SK-N-SH treated with all-trans-retinoic acid at 6 μM for 48 hours (cell line): Measurements from ENCODE around the gene TNFRSF21.

Source experiments
- ARNTL ChIP-seq: fragments of 450-650 bp; formaldehyde crosslinking; IDR thresholded peaks from 2 replicates; pipeline ENCODE4 v1.5.0; 2020; ENCODE audit warnings: low read depth, mild to moderate bottlenecking, moderate library complexity, borderline replicate concordance
- ISL1 ChIP-seq: fragments of 250-450 bp; sonication (Bioruptor Pico); IDR thresholded peaks from 2 replicates; pipeline ENCODE4 v2.1.2; 2022; ENCODE audit warnings: mild to moderate bottlenecking, moderate library complexity
- PPARA ChIP-seq: fragments of 250-450 bp; sonication (Bioruptor Pico); IDR thresholded peaks from 2 replicates; pipeline ENCODE4 v1.5.0; 2020; ENCODE audit warnings: mild to moderate bottlenecking, borderline replicate concordance
- SNAI2 ChIP-seq: fragments of 250-450 bp; sonication (Bioruptor Pico); IDR thresholded peaks from 2 replicates; pipeline ENCODE4 v1.5.0; 2020; ENCODE audit warnings: mild to moderate bottlenecking, moderate library complexity
- TCF4 ChIP-seq: fragments of 250-450 bp; sonication (Bioruptor Pico); IDR thresholded peaks from 2 replicates; pipeline ENCODE4 v1.8.0; 2021; ENCODE audit warnings: mild to moderate bottlenecking, moderate library complexity, borderline replicate concordance
- ZC3H10 ChIP-seq: fragments of 250-450 bp; sonication (Bioruptor Pico); IDR thresholded peaks from 2 replicates; pipeline ENCODE4 v1.5.1; 2021; ENCODE audit warnings: mild to moderate bottlenecking, moderate library complexity
- ZFP3 ChIP-seq: fragments of 250-450 bp; sonication (Bioruptor Pico); IDR thresholded peaks from 2 replicates; pipeline ENCODE4 v1.5.0; 2020; ENCODE audit warnings: mild to moderate bottlenecking, moderate library complexity
- ZFP30 ChIP-seq: fragments of 450-650 bp; formaldehyde crosslinking; IDR thresholded peaks from 2 replicates; pipeline ENCODE4 v1.5.0; 2022; ENCODE audit warnings: mild to moderate bottlenecking, moderate library complexity
- TF ChIP-seq, protein P1 (sequence below): fragments of 250-450 bp; sonication (Bioruptor Pico); IDR thresholded peaks from 2 replicates; pipeline ENCODE4 v1.5.1; 2021; ENCODE audit warnings: mild to moderate bottlenecking, moderate library complexity
- TF ChIP-seq, protein P2 (sequence below): fragments of 250-450 bp; sonication (Bioruptor Pico); IDR thresholded peaks from 2 replicates; pipeline ENCODE4 v1.8.0; 2020; ENCODE audit warnings: mild to moderate bottlenecking, moderate library complexity, borderline replicate concordance

DNA sequence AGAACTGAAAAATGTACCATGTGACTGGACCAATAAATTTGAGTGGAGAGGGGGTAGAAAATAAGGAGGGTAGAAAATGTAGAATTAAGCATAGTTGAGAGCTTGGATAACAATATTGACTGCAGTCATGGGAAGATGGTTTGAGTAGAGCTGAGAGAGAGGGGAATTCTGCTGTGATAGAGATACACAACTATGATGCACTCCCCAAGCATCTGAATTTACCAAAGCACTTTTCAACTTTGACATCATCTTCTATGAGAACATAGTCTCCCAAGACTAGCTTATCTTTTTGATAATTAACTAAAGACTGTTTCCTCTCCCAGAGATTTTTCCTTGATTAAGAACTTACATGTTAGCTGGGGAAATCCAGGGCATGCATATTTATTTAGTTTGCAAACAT is 103.1 kb downstream of the TNFRSF21 start:
- TF ChIP-seq SNAI2 (CRISPR knock-in tag) (no peak), ZFP3 (CRISPR knock-in tag) (no peak), ARNTL (CRISPR knock-in tag) (no peak), ISL1 (CRISPR knock-in tag) (no peak), ZFP30 (CRISPR knock-in tag) (no peak), PPARA (CRISPR knock-in tag) (no peak), TCF4 (no peak), ZC3H10 (no peak)
- TF ChIP-seq, protein P1, sequence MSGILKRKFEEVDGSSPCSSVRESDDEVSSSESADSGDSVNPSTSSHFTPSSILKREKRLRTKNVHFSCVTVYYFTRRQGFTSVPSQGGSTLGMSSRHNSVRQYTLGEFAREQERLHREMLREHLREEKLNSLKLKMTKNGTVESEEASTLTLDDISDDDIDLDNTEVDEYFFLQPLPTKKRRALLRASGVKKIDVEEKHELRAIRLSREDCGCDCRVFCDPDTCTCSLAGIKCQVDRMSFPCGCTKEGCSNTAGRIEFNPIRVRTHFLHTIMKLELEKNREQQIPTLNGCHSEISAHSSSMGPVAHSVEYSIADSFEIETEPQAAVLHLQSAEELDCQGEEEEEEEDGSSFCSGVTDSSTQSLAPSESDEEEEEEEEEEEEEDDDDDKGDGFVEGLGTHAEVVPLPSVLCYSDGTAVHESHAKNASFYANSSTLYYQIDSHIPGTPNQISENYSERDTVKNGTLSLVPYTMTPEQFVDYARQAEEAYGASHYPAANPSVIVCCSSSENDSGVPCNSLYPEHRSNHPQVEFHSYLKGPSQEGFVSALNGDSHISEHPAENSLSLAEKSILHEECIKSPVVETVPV (CRISPR knock-in tag), result no peak
- TF ChIP-seq, protein P2, sequence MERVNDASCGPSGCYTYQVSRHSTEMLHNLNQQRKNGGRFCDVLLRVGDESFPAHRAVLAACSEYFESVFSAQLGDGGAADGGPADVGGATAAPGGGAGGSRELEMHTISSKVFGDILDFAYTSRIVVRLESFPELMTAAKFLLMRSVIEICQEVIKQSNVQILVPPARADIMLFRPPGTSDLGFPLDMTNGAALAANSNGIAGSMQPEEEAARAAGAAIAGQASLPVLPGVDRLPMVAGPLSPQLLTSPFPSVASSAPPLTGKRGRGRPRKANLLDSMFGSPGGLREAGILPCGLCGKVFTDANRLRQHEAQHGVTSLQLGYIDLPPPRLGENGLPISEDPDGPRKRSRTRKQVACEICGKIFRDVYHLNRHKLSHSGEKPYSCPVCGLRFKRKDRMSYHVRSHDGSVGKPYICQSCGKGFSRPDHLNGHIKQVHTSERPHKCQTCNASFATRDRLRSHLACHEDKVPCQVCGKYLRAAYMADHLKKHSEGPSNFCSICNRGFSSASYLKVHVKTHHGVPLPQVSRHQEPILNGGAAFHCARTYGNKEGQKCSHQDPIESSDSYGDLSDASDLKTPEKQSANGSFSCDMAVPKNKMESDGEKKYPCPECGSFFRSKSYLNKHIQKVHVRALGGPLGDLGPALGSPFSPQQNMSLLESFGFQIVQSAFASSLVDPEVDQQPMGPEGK, result no peak
